NT2/D1 (cell line): ENCODE results near the gene KATNIP.

Source experiments
- SUZ12 ChIP-seq: IDR thresholded peaks from 2 replicates; pipeline ENCODE4 v1.6.1; 2011; ENCODE audit not compliant: insufficient read length, insufficient read depth; ENCODE audit errors: extremely low read depth
- YY1 ChIP-seq: IDR thresholded peaks from 2 replicates; pipeline ENCODE4 v1.6.1; 2011; ENCODE audit not compliant: insufficient read length, insufficient read depth
- ZNF274 ChIP-seq: IDR thresholded peaks from 2 replicates; pipeline ENCODE4 v1.6.1; 2011; ENCODE audit warnings: mild to moderate bottlenecking, low read depth, low read length

DNA sequence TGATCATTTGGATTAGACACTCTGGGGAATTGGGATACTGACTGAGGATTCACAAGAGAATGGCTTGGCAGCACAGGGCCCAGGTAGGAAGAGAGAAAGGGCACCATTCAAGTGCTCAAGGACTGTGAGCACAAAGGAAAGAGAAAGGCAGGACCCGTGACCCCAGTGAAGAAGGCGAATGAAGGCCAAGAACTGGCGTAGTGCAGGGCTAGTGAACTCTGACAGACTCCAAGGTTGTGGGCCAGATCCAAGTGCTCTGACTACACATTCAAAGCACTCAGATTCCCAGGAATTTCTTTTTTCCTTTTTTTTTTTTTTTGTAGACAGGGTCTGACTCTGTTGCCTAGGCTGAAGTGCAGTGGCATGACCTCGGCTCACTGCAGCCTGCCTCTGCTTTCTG, 5.3 kb upstream of the KATNIP start:
- TF ChIP-seq ZNF274 (no peak), SUZ12 (no peak), YY1 (no peak)
